Activated CD8-positive, alpha-beta memory T cell treated with anti-CD3 and anti-CD28 coated beads, Interleukin-2, amount 50 U/mL, for 4 hours (primary cell): ENCODE data around the gene PQBP1.

Source experiments
- DNase-seq: peaks from one replicate; pipeline ENCODE4 v3.0.0-alpha.2; 2020

PQBP1 gene

GRCh38 chrX:48927123-48927522 lies 29.4 kb downstream of the PQBP1 start:
- no peak for DNase-seq

- no peak for DNase-seq
These were observed 30.1 kb downstream of the PQBP1 start for GRCh38 chrX:48927736-48928382.

- no peak for DNase-seq
These were observed 36.0 kb downstream of the PQBP1 start for GRCh38 chrX:48933757-48934156.

- DNase-seq: no peak
These were observed 37.0 kb downstream of the PQBP1 start for GRCh38 chrX:48934581-48935300.

- DNase-seq: no peak
These were observed 37.6 kb downstream of the PQBP1 start for GRCh38 chrX:48935301-48935670.

- DNase-seq: no peak
These were observed 38.8 kb downstream of the PQBP1 start for GRCh38 chrX:48936429-48937053.

GRCh38 chrX:48937054-48937907 lies 39.6 kb downstream of the PQBP1 start:
- peak; percentile 87 for DNase-seq

GRCh38 chrX:48938721-48939425 lies 41.1 kb downstream of the PQBP1 start:
- DNase-seq: peak; percentile 51

- DNase-seq: no peak
These were observed 41.9 kb downstream of the PQBP1 start for GRCh38 chrX:48939524-48940228.

- DNase-seq: no peak
These were observed 42.8 kb downstream of the PQBP1 start for GRCh38 chrX:48940404-48940955.

- no peak for DNase-seq
These were observed 45.2 kb downstream of the PQBP1 start for GRCh38 chrX:48942895-48943294.

- DNase-seq: peak; percentile 57
These were observed 48.0 kb downstream of the PQBP1 start for GRCh38 chrX:48945517-48946348.

- DNase-seq: no peak
These were observed 50.9 kb downstream of the PQBP1 start for GRCh38 chrX:48948589-48948988.
